Right atrium auricular region (tissue), 2 donors: ENCODE measurements around the gene OXGR1. TPM values are rescaled to one million over a fixed set of nuclear protein-coding genes. Genes with fewer than 3 reads are reported as not detected.

ENCODE experiments used
- DNase-seq: peaks from one replicate; pipeline ENCODE4 v3.0.0-alpha.2; 2019; ENCODE audit warnings: low spot score
- H3K27ac ChIP-seq, 2 donors: fragments of 200-600 bp; sonication (generic); 1 replicate in 1 of 2; 2 replicates in 1 of 2; pipeline ENCODE4 v1.5.1; 2016 to 2019
- H3K27me3 ChIP-seq, 2 donors: fragments of 200-600 bp; sonication (generic); one replicate each; pipeline versions ENCODE4 v1.5.1 to v1.6.0; 2017 to 2019
- H3K36me3 ChIP-seq: fragments of 200-600 bp; sonication (generic); one replicate; pipeline ENCODE4 v1.5.1; 2016
- H3K4me1 ChIP-seq, 2 donors: fragments of 200-600 bp; sonication (generic); one replicate each; pipeline versions ENCODE4 v1.5.1 to v1.6.0; 2017 to 2019
- H3K4me3 ChIP-seq, 2 donors: fragments of 200-600 bp; sonication (generic); 1 replicate in 1 of 2; 2 replicates in 1 of 2; pipeline ENCODE4 v1.5.1; 2017 to 2019; ENCODE audit warnings: mild to moderate bottlenecking in 1 of 2, moderate library complexity in 1 of 2
- H3K9me3 ChIP-seq, 2 donors: fragments of 200-600 bp; sonication (generic); one replicate each; pipeline ENCODE4 v1.5.1; 2019
- total RNA-seq, 2 donors: library from RNA; depleted of rRNA; stranded (reverse); fragments of >200 nt; gene quantifications; one replicate each; pipeline ENCODE4 v1.1.0, GENCODE V29; 2016
- TF ChIP-seq, protein P1 (sequence below), 2 donors: fragments of 200-600 bp; sonication (generic); IDR thresholded peaks; one replicate each; pipeline ENCODE4 v1.5.1; 2019; ENCODE audit warnings: antibody characterized with exemption in 2 of 2

OXGR1 gene
- total RNA-seq, 2 donors from 2014 or later = 2.4 TPM; not detected in 1

DNA sequence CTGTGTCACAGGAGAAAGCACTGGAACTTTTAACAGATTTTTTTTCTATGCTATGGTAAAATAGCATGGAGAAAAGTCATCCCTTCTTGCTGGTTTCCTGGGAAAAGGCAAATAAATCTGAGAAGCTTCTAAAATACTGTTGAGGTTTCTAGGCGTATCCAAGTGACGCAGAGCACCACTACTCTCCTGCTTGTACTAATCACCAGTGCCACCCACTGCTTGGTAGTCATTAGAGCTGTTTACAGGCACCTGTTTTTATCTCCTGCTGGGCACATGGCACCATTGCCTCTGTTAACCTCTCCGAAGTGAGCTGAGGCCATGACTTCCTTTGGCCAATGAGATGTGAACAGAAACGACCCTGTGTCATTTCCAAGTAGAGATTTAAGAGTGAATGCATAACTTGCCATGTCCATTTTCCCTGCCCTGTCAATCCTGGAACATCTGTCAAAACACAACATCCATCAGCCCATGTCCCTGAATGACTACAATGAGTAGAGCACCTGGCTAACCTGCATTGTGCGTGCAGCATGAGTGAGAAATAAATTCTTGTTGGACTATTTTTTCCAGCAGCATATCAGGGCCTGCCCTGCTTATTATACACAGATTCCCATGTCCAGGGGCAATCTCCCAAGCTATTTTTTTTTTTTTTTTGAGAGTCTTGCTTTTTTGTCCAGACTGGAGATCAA is 17.3 kb upstream of the OXGR1 start:
- TF ChIP-seq, protein P1, sequence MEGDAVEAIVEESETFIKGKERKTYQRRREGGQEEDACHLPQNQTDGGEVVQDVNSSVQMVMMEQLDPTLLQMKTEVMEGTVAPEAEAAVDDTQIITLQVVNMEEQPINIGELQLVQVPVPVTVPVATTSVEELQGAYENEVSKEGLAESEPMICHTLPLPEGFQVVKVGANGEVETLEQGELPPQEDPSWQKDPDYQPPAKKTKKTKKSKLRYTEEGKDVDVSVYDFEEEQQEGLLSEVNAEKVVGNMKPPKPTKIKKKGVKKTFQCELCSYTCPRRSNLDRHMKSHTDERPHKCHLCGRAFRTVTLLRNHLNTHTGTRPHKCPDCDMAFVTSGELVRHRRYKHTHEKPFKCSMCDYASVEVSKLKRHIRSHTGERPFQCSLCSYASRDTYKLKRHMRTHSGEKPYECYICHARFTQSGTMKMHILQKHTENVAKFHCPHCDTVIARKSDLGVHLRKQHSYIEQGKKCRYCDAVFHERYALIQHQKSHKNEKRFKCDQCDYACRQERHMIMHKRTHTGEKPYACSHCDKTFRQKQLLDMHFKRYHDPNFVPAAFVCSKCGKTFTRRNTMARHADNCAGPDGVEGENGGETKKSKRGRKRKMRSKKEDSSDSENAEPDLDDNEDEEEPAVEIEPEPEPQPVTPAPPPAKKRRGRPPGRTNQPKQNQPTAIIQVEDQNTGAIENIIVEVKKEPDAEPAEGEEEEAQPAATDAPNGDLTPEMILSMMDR (IDR thresholded peaks at IDR 0.05) = no peak
- Histone ChIP-seq H3K36me3 (no peaks in the 10 kb centered on the region), H3K27ac (no peak overlapping the region), H3K4me1 (no peaks in the 10 kb centered on the region), H3K4me3 (no peak overlapping the region), H3K27me3 (no peaks in the 10 kb centered on the region), H3K9me3 (no peaks in the 10 kb centered on the region)
- no peak for DNase-seq

DNA sequence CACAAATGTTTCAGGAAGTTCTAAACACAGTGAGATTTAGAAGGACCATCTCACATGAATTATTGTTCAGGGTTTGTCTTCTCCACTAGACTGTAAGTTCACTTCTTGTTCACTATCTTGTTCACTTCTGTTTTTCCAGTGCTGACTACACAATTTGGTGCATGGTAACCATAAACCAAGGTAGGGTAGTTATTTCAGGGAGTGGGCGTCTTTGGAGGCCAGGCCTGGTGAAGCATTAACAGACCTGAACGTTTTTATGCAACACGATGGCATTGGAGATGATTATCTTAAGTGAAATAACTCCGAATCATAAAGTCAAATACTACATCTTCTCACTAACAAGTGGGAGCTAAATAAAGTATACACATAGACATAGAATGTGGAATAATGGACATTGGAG is 14.4 kb upstream of the OXGR1 start:
- H3K9me3 ChIP-seq = no peaks in the 10 kb centered on the region
- no peaks in the 10 kb centered on the region for H3K27me3 ChIP-seq
- H3K36me3 ChIP-seq = no peaks in the 10 kb centered on the region
- H3K27ac ChIP-seq = no peak overlapping the region
- no peaks in the 10 kb centered on the region for H3K4me1 ChIP-seq
- no peak for DNase-seq
- H3K4me3 ChIP-seq = no peak overlapping the region
- TF ChIP-seq, protein P1 (IDR thresholded peaks at IDR 0.05) = no peak

DNA sequence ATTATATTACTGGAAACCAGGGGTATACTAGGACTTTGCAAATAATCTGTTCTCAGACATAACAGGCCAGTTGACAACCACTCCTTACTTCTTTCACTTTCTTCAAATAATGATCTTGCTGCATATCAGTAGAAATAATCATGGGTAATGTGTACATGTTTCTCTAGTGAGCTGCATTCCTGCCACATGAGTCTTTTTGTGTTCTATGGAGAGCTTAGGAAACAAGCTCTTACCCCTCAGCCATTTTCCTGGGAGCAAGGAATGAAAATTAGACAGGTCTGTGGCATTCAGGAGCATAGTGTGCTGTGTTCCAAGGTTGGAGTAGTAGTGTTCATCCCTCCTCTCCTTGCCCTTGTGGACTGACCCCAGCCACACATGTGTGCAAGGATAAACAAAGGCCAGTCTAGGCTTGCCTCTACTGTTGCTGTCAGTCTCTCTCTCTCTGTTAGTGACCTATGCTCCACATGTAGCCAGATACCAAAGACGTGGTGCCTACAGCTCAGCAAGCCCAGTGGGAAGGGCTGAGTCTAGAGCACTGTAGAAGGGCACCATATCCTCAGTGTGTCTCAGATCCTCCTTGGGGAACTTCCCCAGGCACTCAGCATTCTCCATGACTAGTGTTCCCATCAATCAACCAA is 11.5 kb upstream of the OXGR1 start:
- DNase-seq = no peak
- TF ChIP-seq, protein P1 (IDR thresholded peaks at IDR 0.05) = no peak

DNA sequence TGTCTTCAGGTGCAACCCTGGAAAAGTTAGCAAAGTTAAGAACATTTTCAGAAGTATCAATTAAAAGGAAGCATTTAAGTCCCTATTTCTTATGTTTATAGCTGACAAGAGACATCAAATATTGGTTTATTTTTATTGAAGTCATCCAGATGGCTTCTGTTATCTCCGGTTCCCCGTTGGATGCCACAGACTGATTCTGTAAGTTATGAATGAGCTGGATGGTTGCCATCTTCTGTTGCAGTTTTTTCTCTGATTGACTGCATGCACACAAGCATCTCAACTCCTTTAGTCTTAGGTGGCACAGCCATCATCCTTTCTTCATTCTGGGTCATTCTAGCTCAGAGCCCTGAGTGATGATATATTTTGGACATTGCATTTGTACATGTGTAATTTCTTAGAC is 10.6 kb upstream of the OXGR1 start:
- TF ChIP-seq, protein P1 (IDR thresholded peaks at IDR 0.05) = no peak
- DNase-seq = no peak
- Histone ChIP-seq H3K27ac (no peak overlapping the region), H3K4me3 (no peak overlapping the region), H3K9me3 (no peaks in the 10 kb centered on the region), H3K27me3 (no peaks in the 10 kb centered on the region), H3K4me1 (peaks cover 0 to 6% of the 10 kb centered on the region in 2 donors), H3K36me3 (no peaks in the 10 kb centered on the region)

More for the DNA sequence above, 11.5 kb upstream of the OXGR1 start:
- H3K27ac ChIP-seq = no peak overlapping the region
- H3K4me3 ChIP-seq = no peak overlapping the region
- H3K4me1 ChIP-seq = peaks cover 0 to 5% of the 10 kb centered on the region in 2 donors
- no peaks in the 10 kb centered on the region for H3K9me3 ChIP-seq
- H3K36me3 ChIP-seq = no peaks in the 10 kb centered on the region
- no peaks in the 10 kb centered on the region for H3K27me3 ChIP-seq

DNA sequence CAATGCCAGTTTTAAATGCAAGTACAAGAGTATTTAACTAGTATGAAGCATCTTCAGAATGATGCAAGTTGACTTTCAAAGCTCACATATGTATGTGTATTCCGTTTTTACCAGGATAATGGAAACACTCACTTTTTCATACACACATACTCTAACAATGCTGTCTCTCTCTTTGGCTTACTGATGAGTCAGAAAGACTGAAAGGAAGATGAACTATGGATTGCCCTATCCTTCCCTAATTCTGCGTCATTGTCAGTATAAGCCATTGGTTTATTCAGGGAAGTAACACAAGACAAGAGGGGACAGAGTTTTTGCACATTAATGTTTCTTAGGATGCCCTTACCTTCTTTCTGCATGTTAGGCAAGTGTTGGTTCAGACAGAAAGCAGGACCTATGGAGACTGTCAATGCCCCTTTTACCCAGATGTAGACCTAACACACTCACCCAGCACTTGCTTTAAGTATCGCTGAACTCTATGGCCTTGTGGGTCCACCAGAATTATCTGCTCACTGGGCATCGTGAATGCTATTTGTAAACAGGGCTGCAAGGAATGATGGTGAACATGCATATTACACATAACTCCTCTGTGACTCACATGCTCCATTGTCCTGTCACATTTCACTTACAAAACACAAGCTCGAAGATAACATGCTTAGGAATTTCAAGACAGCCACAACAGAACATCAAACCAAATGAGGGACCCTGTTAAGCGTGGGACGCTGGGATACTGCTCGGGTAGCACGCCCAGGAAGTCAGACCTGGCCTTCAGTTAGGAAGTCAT is 10.0 kb upstream of the OXGR1 start:
- no peak overlapping the region for H3K27ac ChIP-seq
- peaks cover 0 to 6% of the 10 kb centered on the region in 2 donors for H3K4me1 ChIP-seq
- no peaks in the 10 kb centered on the region for H3K9me3 ChIP-seq
- no peak overlapping the region for H3K4me3 ChIP-seq
- no peak for DNase-seq
- H3K27me3 ChIP-seq = no peaks in the 10 kb centered on the region
- TF ChIP-seq, protein P1 (IDR thresholded peaks at IDR 0.05) = no peak
- H3K36me3 ChIP-seq = no peaks in the 10 kb centered on the region
